HG02938 (cell line): ENCODE results near the gene ZCCHC24.

Source experiments
- ATAC-seq: cut with Tn5 transposase; IDR thresholded peaks from one replicate; pipeline ENCODE4 v1.9.1; 2021; ENCODE audit warnings: mild to moderate bottlenecking, moderate library complexity; ENCODE audit not compliant: unreplicated experiment

The ZCCHC24 gene

GRCh38 chr10:79433324-79434222, 11.9 kb downstream of the ZCCHC24 start:
- no peak for ATAC-seq

DNA sequence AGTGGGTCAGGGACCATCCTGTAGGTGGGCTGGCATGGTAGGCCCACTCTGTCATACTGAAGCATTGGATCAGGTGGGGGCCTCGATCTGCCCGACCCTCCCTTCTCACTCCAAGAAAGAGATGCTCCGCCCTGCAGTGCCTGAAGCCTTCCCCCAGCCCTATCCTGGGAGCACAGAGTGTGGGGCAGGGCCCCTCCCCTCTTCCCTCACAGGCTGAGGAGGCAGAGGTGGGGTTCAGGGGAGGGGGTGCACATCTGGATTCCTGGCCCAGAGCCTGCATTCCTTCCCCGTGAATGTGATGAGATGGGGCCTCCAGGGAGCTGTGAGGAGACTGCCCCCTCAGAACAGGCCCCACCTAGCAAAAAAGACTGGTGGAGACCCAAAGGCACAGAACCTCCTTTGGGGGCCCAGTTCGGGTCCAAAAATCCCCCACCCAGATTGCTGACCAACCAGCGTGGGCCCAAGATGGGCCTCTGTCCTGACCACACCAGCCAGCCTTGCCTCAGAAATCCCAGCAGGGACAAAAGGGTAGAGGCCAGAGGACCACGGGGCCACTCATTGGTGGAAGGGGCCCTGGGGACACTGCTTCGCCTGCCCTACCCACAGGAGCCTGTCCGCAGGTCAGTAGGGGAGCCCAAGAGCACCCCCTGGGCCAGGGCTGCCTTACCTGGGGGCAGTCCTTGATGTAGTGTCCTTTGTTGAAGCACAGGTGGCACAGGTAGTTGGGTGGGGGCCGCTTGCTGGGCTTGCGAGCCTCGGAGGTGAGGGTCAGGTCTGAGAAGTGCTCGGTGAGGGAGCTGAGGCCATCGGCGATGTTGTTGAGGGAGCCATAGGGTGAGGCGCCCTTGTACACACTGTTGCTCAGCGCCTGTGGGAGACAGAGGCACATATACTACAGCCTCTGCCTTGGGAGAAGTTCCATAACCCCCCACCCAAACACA, 13.3 kb downstream of the ZCCHC24 start:
- no peak for ATAC-seq

GRCh38 chr10:79431428-79431827, 14.0 kb downstream of the ZCCHC24 start:
- ATAC-seq: no peak

DNA sequence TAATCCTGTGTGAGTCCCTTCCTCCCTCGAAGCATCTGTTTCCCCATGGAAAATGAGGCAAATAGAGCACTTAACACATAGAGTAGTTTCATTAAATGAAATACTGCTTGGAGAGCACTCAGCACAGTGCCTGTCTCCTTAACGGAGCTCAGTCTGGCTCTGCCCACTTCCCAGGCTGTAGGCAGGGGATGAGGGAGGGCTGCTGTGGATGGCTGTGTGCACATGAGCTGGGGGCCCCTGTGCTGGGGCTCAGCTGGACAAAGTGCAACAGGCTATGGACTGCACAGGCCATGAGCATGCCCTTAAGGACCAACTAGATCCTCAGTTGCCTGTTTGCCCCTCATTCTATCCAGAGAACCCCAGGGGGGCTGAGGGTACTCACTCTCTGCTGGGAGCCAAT, 14.5 kb downstream of the ZCCHC24 start:
- no peak for ATAC-seq

DNA sequence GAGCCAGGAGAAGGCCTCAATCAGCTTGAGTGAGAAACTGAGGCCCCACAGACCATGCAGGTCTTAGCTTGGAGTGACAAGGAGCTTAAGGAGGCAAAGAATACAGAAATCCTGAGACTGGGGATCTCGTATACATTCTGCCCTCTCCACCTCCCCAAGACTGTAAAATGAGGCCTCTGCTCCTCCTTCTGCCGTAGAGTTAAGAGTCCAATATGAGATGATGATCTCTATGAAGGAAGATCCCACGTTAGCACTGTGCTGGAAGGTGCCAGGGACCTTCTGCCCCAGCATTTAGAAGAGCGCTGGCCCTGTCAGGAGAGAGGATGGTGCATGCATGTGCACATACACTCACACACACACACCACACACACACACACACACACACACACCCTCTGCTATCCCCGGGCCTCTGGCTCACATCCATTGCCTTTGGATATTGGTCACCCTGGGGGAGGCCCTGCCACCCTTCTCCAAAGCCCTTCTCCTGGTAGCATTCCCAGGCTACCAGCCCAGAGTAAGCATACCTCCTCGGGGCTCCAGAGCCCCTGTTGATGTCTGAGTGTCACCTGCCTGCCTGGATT, 15.0 kb downstream of the ZCCHC24 start:
- no peak for ATAC-seq

GRCh38 chr10:79429751-79430150, 15.7 kb downstream of the ZCCHC24 start:
- ATAC-seq: no peak

DNA sequence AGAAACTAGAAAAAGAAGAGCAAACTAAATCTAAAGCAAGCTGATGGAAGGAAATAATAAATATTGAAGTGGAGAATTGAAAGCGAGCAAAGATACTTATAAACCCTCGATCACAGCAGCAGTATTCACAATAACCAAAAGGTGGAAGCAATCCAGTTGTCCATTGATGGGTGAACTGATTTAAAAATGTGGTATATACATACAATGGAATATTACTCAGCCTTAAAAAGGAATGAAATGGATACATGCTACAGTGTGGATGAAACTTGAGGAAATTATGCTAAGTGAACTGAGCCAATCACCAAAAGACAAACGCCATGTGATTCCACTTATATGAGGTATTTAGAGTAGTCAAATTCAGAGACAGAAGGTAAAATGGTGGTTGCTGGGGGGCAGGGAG, 17.5 kb downstream of the ZCCHC24 start:
- no peak for ATAC-seq

DNA sequence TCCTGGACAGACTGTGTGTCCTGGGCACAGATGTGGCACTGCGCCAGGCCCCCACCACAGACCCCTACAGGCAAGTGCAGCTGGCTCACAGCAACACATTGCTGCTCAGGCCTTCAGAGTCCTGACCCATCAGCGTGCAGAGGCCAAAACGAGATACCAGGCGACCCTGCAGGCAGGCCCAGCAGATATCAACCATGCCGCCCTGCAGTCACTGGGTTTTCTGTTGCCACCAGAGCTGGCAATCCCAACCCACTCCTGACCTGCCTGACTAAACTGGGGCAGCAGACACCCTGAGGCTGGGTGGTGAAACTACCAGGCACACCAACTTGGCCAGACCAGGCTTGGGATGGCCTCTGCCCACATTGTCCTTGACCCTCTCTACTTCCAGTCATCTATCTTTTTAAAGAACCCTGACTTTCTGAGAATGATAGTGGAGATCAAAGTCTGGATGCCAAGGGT, 20.3 kb downstream of the ZCCHC24 start:
- ATAC-seq: no peak

GRCh38 chr10:79424221-79425073, 21.0 kb downstream of the ZCCHC24 start:
- no peak for ATAC-seq

DNA sequence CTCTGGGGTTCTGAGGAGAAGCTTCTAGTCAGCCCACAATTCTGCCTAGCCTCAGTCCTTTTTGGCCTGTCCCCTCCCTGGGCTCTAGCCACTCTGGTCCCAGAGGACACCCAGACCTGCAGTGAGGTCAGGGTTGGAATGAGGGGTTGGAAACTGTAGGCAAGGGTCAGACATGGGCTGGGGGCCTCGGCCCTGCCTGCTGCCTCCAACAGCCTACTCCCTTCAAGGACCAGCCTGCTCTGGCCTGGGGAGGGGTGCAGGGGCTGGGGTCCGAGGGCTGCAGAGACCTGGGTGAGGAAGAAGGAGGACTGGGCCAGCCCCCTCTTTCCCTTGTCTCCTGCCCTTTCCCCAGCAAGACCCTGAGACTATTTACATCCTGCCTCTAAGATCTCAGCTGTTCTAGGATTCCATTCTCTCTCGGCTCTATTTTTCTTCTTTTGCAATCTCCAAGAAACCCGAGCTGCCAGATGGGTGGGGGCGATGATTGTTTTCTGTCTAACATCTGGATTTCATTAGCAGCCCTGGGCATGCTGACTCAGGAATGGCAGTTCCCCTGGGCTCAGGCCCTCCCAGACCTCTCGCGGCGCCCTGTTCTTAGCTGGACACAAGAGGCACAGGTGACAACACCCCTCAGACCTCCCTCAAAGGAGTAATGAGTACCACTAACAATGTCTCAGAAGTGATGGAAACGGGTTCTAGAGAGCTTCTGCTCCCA, 23.1 kb downstream of the ZCCHC24 start:
- no peak for ATAC-seq

- no peak for ATAC-seq
These were observed 24.3 kb downstream of the ZCCHC24 start for GRCh38 chr10:79420974-79421688.

GRCh38 chr10:79418886-79419595, 26.4 kb downstream of the ZCCHC24 start:
- ATAC-seq: no peak

DNA sequence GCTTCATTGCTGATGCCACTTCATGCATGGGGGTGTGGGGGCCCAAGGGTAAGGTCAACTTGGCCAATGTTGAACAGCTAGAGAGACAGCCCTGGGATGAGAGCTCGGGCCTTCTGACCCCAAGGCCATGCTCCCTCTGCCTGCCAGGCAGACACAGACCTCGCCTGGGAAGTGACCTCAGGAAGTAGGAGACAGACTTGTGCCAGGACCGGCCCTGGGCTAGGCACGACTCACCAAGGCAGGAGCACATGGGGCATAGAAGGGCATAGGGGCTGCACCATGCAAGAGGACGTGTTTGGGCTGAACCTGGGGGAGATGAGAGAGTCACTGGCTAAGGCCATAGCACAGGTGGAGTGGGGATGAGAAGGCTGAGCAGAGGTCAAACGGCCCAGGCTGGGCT, 27.1 kb downstream of the ZCCHC24 start:
- ATAC-seq: no peak

DNA sequence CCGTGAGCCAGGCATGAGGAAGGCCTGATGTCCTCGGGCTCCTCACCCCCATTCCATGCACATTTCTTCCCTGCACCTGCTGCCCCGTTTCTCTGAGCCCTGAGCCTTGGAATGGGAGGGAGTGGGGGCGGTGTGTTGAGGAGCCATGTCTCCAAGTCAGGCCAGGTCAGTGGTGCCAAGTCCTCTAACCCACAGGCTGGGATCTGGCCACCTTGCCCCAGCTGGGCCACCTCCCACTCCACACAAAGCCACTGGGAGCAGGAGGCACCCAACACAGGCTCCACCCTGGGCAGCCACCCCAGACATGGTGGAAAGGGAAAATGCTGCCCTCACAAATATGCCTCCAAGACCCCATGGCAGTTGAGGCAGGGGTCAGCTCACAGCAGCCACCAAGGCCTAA, 27.7 kb downstream of the ZCCHC24 start:
- no peak for ATAC-seq

DNA sequence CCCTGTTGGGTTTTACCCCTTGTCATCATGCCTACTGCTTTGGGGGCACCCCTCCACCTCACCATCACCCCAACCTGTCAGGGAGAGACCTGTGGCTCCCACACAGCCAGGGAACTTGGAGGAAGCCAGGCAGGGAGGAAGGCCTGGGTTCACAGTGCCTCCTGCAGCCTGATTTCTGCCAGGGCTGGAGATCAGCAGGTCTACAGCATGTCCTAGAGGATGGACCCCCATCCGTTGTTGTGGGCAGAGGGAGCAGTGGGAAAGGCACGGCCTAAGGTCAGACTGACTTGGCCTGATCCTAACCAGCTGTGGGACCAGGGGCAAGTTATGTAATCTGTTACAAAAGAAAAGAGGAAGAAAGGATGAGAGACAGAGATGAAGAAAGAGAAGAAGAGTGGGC, 28.2 kb downstream of the ZCCHC24 start:
- no peak for ATAC-seq

DNA sequence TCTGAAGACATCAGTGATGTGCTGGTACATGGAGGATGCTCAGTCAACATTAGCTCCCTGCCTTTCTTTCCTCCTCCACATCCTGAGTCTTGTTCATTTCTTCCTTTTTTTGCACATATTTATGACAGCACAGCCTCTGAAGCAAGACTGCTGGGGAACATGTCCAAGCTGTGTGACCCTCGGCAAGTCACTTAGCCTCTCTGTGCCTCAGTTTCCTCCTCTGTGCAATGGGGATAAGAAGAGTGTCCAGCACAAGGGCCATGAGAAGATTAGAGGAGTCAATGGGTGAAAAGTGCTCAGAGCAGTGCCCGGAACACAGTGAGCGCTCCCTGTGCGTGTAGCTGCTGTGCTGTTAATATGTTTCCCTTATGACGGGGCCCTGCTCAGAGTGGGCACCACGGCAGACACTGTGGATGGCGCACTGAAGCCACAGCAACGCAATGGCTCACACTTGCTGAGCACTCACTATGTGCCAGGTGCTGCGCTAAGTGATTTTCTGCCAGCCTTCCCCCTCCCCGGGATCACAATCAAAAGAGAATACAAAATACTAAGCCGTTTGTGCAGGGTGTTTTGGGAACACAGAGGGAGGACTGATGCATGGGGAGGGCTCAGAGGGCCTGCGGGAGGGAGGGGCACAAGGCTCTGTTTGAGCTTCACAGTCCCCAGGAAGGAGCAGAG, 28.7 kb downstream of the ZCCHC24 start:
- no peak for ATAC-seq

DNA sequence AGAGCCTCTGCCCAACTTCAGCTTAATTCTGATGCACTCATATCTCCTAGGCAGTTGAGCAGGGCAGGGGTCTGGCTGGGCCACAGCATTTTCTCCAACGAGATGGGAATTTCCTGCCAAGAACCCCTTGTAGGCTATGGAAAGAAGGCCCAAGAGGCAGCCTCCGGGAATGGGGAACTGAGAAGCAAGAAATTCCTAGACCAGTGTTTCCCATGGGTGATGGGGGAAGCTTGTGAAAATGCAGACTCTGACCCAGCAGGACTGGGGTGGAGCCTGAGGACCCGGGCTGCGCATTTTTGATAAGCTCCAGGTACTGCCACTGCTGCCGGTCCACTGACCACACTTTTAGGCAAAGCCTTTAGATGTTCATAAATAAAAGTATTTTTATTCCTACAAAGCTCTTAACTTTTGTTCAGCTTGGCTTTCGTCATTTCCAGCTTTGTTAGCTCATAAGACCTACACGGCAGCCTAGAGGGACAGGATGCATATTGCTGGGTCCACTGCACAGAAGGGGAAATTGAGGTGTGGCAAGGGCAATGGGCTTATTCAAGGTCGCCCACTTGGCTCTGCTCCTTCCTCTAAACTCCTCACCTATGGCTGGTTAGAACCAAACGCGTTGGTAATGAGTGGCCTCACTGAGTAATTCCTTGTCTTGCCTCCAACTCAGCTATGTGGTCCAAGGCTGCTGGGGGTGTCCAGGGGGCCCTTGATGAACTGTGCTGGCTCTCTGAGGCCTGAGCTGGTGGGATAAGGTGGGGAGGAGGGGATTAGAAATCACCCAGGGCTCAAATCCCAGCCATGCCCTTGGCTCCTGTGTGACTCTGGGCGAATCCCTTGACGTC, 29.5 kb downstream of the ZCCHC24 start:
- no peak for ATAC-seq
